Measurements from ENCODE around the gene KRTAP5-2.

GRCh38 chr11:1642288-1643145 lies 44.4 kb upstream of the KRTAP5-2 start:
- TF ChIP-seq CTCF (IDR thresholded peaks at IDR 0.05) (no peak), POLR2A (IDR thresholded peaks at IDR 0.05) (no peak), POLR2AphosphoS5 (IDR thresholded peaks at IDR 0.05) (no peak)

Data from breast epithelium (tissue), 3 donors.